Caco-2 (cell line): ENCODE results near the gene PCID2. TPM values are rescaled to one million over a fixed set of nuclear protein-coding genes. Genes with fewer than 3 reads are reported as not detected.

Experiments used
- BruUV-seq: library from RNA; stranded (reverse); fragments of 400-500 nt; replicated peaks from 2 replicates; lab custom pipeline; 2021; lab: Mats Ljungman, UMichigan
- CTCF ChIA-PET: fragments of 300-600 bp; sonication (Branson Sonifier 250); formaldehyde crosslinking; loops from one replicate; lab custom pipeline; 2022; ENCODE audit warnings: antibody characterized with exemption; lab: Charles Lee
- POLR2A ChIA-PET: fragments of 300-600 bp; sonication (Branson Sonifier 250); formaldehyde crosslinking; loops from one replicate; lab custom pipeline; 2022; ENCODE audit warnings: antibody characterized with exemption; lab: Charles Lee
- DNase-seq, 2 experiments: peaks; one replicate each; pipeline versions ENCODE4 v3.0.0 to v3.0.0-alpha.2; 2020 to 2022
- H3K27me3 ChIP-seq: replicated peaks from 2 replicates; pipeline ENCODE4 v1.6.0; 2011; ENCODE audit warnings: low read length; ENCODE audit not compliant: control insufficient read depth, insufficient read depth
- H3K36me3 ChIP-seq: 2 replicates; pipeline ENCODE4 v1.5.1; 2011; ENCODE audit warnings: low read length; ENCODE audit not compliant: control insufficient read depth, insufficient read depth
- H3K4me1 ChIP-seq: fragments of 250-450 bp; sonication (Bioruptor Pico); 2 replicates; pipeline ENCODE4 v1.5.1; 2020; ENCODE audit warnings: mild to moderate bottlenecking
- H3K4me3 ChIP-seq: 2 replicates; pipeline ENCODE4 v1.5.1; 2011; ENCODE audit warnings: low read depth, mild to moderate bottlenecking, control low read depth, low read length
- H3K9me3 ChIP-seq: fragments of 250-450 bp; sonication (Bioruptor Pico); 2 replicates; pipeline ENCODE4 v1.5.1; 2020; ENCODE audit warnings: mild to moderate bottlenecking, moderate library complexity
- H3K27ac Mint-ChIP-seq: one replicate; pipeline ENCODE4 v1.8.0; 2022; ENCODE audit warnings: mixed read lengths; ENCODE audit not compliant: unreplicated experiment
- H3K27me3 Mint-ChIP-seq: one replicate; pipeline ENCODE4 v1.8.0; 2022; ENCODE audit warnings: mixed read lengths; ENCODE audit not compliant: insufficient read depth, unreplicated experiment
- H3K36me3 Mint-ChIP-seq: one replicate; pipeline ENCODE4 v1.8.0; 2022; ENCODE audit warnings: mild to moderate bottlenecking, mixed read lengths; ENCODE audit not compliant: insufficient read depth, unreplicated experiment
- H3K4me1 Mint-ChIP-seq: one replicate; pipeline ENCODE4 v1.8.0; 2022; ENCODE audit warnings: low read depth, mixed read lengths; ENCODE audit not compliant: unreplicated experiment
- H3K4me3 Mint-ChIP-seq: one replicate; pipeline ENCODE4 v1.8.0; 2022; ENCODE audit warnings: mild to moderate bottlenecking, moderate library complexity, mixed read lengths; ENCODE audit not compliant: unreplicated experiment
- H3K9me3 Mint-ChIP-seq: one replicate; pipeline ENCODE4 v1.8.0; 2022; ENCODE audit warnings: mixed read lengths; ENCODE audit not compliant: unreplicated experiment
- intact Hi-C: fragments of 100-400 bp; cut with micrococcal nuclease; formaldehyde crosslinking; loops from one replicate; pipeline ENCODE4 v1.10.0; 2022; ENCODE audit not compliant: unreplicated experiment
- total RNA-seq: library from RNA; stranded (reverse); gene quantifications from 2 replicates; pipeline ENCODE4 v1.2.3, GENCODE V29; 2022
- TF ChIP-seq, protein P1 (sequence below), 2 experiments: fragments of 200-600 bp in 1 of 2; IDR thresholded peaks; 1 replicate in 1 of 2; 2 replicates in 1 of 2; pipeline versions ENCODE4 v1.5.1 to v1.8.0; 2011 to 2022; ENCODE audit warnings: antibody characterized with exemption in 1 of 2, control low read depth in 1 of 2, inconsistent platforms in 1 of 2, low read depth in 1 of 2, low read length in 1 of 2, mild to moderate bottlenecking in 1 of 2, moderate library complexity in 1 of 2; ENCODE audit not compliant: insufficient read depth in 1 of 2, severe bottlenecking in 1 of 2, unreplicated experiment in 1 of 2

The PCID2 gene
- total RNA-seq, 1 experiment from 2014 or later, result 81.5 TPM

DNA sequence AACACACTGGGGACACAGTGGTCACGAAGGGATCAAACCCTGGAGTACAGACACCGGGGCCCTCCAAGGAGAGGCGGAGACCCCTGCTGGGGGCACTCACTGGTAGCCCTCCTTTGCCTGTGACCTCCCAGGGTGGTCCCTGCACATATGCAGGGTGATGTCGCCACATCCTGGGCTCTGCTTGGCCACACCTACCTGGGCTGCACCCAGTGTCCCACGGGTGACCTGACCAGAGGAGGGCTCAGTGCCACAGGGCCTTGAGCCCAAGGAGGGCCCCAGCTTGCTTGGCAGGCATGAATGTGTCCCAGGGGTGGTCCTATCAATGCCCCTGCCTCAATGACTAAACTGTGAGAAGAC is 4.1 kb downstream of the PCID2 start:
- Mint-ChIP-seq H3K4me1 (peaks cover 26% of the 10 kb centered on the region), H3K4me3 (no peak overlapping the region), H3K36me3 (peaks cover 57% of the 10 kb centered on the region), H3K27me3 (no peaks in the 10 kb centered on the region), H3K9me3 (no peaks in the 10 kb centered on the region), H3K27ac (no peak overlapping the region)
- H3K4me3 ChIP-seq, result no peak overlapping the region
- H3K9me3 ChIP-seq, result no peaks in the 10 kb centered on the region
- CTCF ChIA-PET, result no interaction called here
- BruUV-seq, result no TSS peak
- intact Hi-C loops, result loop anchor here (10.0 kb wide), 2 partner anchors 170 to 260 kb away; no protein-coding TSS in a partner anchor
- H3K36me3 ChIP-seq, result 0 out of 2 replicates have a peak, but pooled peaks cover 3% of the 10 kb centered on the region
- no peak for DNase-seq
- TF ChIP-seq, protein P1, sequence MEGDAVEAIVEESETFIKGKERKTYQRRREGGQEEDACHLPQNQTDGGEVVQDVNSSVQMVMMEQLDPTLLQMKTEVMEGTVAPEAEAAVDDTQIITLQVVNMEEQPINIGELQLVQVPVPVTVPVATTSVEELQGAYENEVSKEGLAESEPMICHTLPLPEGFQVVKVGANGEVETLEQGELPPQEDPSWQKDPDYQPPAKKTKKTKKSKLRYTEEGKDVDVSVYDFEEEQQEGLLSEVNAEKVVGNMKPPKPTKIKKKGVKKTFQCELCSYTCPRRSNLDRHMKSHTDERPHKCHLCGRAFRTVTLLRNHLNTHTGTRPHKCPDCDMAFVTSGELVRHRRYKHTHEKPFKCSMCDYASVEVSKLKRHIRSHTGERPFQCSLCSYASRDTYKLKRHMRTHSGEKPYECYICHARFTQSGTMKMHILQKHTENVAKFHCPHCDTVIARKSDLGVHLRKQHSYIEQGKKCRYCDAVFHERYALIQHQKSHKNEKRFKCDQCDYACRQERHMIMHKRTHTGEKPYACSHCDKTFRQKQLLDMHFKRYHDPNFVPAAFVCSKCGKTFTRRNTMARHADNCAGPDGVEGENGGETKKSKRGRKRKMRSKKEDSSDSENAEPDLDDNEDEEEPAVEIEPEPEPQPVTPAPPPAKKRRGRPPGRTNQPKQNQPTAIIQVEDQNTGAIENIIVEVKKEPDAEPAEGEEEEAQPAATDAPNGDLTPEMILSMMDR (IDR thresholded peaks at IDR 0.05; ENCODE audit: insufficient read depth in 1 of 2, low read depth in 1 of 2, low read length in 1 of 2, severe bottlenecking in 1 of 2, unreplicated experiment in 1 of 2), result no peak
- POLR2A ChIA-PET, result no interaction called here
- H3K4me1 ChIP-seq, result peaks cover 4% of the 10 kb centered on the region; the same call in 1 of the 2 replicates
- no peaks in the 10 kb centered on the region for H3K27me3 ChIP-seq

DNA sequence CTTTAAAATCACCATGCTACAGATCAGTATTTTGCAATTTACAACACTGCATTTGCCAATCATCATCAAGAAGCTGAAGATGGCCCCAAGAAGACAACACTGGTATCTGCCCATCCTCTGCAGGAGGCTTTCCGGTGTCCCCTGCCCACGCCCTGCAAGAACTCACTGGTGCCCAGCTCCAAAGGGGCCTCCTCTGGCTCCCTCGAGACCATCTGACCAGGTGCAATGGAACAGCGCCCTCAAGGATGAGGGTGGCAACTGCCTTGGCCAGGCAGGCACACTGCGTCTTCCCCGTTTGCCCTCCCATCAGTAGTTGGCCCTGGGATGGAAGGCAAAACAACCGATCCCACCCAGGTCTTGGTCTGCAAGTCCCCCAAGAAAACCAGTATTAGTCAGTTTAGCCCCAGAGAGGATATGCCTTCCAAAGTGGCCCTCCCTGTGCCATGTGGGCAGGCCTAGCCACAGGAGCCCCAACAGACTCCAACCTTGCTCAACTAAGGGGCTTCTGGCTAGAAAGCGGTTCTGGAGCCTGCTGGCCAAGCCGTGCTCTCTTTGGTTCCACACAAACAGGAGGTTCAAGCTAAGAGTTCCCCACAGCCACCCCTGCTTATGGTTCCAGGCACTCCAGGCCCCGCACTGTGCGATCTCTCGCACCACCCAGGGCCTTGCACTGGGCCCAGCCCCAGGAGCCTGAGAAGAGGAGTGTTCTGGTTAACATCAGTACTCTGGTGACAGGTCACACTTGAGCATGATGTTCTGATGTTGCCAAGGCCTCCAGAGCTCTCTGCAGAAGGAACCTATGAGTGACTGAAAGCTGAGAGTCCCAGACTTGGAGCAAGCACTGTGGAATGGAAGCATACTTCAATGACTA is 4.7 kb downstream of the PCID2 start:
- no peaks in the 10 kb centered on the region for H3K27me3 ChIP-seq
- H3K9me3 ChIP-seq, result no peaks in the 10 kb centered on the region
- BruUV-seq, result no TSS peak
- H3K27me3 Mint-ChIP-seq, result no peaks in the 10 kb centered on the region
- peaks cover 60% of the 10 kb centered on the region for H3K36me3 Mint-ChIP-seq
- TF ChIP-seq, protein P1 (IDR thresholded peaks at IDR 0.05; ENCODE audit: insufficient read depth in 1 of 2, low read depth in 1 of 2, low read length in 1 of 2, severe bottlenecking in 1 of 2, unreplicated experiment in 1 of 2), result no peak
- H3K36me3 ChIP-seq, result 0 out of 2 replicates have a peak, but pooled peaks cover 3% of the 10 kb centered on the region
- peaks cover 4% of the 10 kb centered on the region; the same call in 1 of the 2 replicates for H3K4me1 ChIP-seq
- H3K27ac Mint-ChIP-seq, result no peak overlapping the region
- ChIA-PET POLR2A (no interaction called here), CTCF (no interaction called here)
- intact Hi-C loops, result loop anchor here (10.0 kb wide), 2 partner anchors 169 to 259 kb away; no protein-coding TSS in a partner anchor
- H3K4me3 ChIP-seq, result no peak overlapping the region
- no peaks in the 10 kb centered on the region for H3K9me3 Mint-ChIP-seq
- no peak for DNase-seq
- H3K4me1 Mint-ChIP-seq, result peaks cover 26% of the 10 kb centered on the region
- H3K4me3 Mint-ChIP-seq, result no peak overlapping the region

DNA sequence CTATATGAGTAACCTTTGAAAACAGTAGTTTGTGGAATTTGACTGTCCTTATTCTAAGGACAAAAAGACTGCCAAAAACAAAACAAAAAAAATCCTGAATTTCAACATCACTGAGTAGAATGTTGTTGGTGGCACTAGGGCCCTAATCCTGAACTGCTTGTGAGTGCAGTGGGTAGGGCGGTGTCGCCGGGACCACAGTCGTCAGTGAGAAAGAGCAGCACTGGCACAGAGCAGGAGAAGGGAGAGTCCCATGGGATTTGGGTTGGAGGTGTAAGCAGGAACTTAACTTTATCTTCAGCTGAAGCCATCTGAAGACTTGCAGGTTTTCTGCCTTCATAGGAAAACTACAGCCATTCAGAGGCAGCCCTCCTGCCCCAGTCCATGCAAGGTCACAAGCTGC is 5.6 kb downstream of the PCID2 start:
- intact Hi-C loops, result loop anchor here (10.0 kb wide), 2 partner anchors 168 to 258 kb away; no protein-coding TSS in a partner anchor
- TF ChIP-seq, protein P1 (IDR thresholded peaks at IDR 0.05; ENCODE audit: insufficient read depth in 1 of 2, low read depth in 1 of 2, low read length in 1 of 2, severe bottlenecking in 1 of 2, unreplicated experiment in 1 of 2), result no peak
- H3K27me3 ChIP-seq, result no peaks in the 10 kb centered on the region
- DNase-seq, result no peak
- CTCF ChIA-PET, result no interaction called here
- POLR2A ChIA-PET, result no interaction called here
- Mint-ChIP-seq H3K4me3 (no peak overlapping the region), H3K27me3 (no peaks in the 10 kb centered on the region), H3K9me3 (no peaks in the 10 kb centered on the region), H3K36me3 (peaks cover 60% of the 10 kb centered on the region), H3K27ac (no peak overlapping the region), H3K4me1 (peaks cover 25% of the 10 kb centered on the region)
- no TSS peak for BruUV-seq
- no peaks in the 10 kb centered on the region for H3K9me3 ChIP-seq
- peaks cover 4% of the 10 kb centered on the region; the same call in 1 of the 2 replicates for H3K4me1 ChIP-seq
- H3K36me3 ChIP-seq, result 0 out of 2 replicates have a peak, but pooled peaks cover 3% of the 10 kb centered on the region
- no peak overlapping the region for H3K4me3 ChIP-seq
